HG03378 (cell line): ENCODE data around the gene PYY.

Source experiments
- ATAC-seq: cut with Tn5 transposase; IDR thresholded peaks from one replicate; pipeline ENCODE4 v1.9.1; 2021; ENCODE audit warnings: mild to moderate bottlenecking, moderate library complexity; ENCODE audit not compliant: unreplicated experiment

Gene PYY

DNA sequence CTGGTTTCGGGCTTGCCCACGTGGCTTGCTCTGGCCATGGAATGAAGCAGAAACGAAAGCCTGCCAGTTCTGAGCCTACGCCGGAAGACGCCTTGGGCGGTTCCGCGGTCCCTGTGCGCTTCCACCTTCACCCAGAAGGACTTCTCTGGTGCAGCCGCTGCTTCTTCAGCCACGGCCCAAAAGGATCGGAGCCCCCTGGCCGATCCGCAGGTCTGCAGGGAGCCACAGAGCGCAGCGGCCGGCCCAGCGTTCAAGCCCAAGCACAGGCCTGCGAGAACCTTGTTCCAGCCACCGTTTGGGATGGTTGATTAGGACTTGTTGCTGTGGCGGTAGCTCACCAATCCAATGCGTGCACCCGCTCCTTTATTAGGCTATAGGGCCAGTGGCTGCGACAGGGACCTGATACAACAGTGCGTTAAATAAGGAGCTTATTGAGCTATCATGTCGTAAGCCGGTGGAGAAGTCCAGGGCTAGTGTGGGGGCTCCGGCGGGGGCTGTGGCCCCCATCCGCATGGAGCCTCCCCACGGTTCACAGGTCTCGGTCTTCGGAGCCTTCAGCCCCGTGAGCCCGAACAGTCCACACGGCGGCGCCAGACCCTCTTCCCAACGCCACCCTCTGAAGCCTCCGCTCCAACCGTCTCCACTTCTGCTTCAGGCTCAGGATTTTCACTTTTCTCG, 36.3 kb downstream of the PYY start:
- no peak for ATAC-seq

DNA sequence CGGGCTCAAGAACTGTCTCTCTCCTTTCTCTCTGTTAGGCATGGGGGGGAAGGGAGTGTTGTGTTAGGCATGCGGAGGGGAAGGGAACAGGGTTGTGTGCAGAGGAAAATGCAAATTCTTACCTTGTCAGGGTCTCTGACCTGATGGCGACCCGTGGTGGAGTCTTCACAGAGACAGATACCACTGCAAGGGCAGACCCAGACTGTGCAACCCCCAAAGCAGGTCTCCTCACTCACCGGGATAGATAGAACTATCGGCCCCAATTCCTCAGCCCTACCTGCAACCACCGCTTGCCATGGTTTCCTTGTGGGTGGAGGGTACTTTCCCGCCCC, 36.8 kb downstream of the PYY start:
- no peak for ATAC-seq

DNA sequence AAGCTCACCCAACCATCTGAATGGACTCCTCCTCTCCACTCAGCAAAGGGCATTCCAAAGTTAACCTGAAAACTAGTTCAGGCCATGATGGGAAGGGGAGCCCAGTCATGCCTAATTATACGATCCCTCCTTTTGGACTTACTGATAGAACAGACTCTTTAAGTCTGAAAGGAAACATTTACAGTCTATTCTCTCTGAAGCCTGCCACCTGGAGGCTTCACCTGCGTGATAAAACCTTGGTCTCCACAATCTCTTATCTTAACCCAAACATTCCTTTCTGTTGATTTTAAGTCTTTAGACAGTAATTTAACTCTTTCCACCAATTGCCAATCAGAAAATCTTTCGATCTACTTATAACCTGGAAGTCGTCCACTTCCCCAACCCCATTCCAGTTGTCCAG, 37.4 kb downstream of the PYY start:
- ATAC-seq: no peak

DNA sequence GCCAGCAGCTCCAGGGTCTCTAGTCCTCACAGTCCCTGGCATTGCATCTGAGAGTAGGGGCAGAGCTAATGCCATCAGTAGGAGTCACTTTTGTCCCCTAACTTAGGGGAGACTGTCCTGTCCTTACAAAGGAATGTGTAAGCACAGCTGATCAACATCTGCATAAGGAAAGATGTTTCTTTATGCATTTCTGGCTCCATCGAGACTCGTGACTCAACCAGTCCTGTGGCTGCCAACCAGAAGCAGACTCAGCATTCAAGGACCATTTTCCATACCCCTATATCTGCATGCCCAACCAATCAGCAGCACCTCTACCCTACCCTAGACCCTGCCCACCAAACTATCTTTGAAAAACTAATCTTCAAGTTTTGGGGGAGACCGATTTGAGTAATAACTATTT, 38.2 kb downstream of the PYY start:
- no peak for ATAC-seq

DNA sequence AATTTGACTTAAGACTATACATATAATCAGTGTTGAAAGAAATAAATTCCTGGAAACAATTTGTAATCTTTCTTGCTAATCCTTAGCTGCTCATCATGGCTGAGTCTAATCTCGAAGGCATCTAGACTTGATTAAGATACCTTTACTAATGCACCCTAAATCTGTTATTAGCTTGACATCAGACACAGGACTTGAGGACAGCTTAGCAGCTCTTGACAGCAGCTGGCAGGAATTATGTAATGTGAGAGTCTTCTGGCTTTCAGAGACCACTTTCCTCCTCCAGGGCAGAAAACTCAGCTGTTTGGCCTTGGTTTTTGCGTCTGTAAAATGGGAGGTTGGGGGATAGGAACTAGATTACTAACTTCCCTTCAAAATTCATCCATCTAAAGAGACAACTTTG, 39.3 kb downstream of the PYY start:
- ATAC-seq: no peak

DNA sequence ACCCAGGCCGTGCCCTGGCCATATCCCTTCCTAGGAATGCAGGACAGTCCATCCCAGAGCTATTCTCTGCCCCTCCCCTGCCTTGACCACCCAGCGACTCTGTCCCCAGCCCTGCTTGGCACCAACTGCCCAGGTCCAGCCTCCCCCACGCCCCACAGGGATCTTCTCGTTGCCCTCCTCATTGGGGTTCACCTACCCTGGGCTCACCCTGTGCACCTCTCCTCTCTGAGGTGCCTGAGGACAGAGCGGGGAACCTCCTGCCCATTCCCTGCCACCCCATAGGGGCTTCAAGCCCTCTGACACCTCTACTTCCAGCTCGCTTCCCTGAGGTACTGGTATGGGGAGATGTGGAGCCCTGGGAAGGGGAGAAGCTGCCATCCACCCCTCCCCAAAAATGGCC, 40.2 kb downstream of the PYY start:
- ATAC-seq: no peak

DNA sequence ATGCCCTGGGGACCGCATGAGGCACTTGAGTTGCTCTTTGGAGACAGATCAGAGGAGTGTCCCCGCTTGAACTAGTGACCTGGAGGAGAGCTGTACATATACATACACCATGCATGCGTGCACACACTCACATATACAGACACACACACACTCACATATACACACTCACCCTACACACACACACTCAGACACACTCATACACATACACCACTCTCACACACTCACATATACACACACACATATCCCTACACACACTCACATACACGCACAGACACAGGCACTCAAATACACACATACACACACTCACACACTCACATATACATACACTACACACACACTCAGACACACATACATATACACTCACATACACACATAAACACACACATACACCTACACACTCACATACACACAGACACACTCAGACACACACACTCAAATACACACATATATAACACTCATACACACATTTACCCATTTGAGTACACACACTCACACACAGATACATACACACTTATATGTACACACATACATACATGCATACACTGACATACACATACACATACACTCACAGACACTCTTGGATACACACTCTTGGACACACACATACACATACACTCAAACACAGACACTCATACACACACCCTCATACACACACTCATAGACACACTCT, 41.0 kb downstream of the PYY start:
- no peak for ATAC-seq

DNA sequence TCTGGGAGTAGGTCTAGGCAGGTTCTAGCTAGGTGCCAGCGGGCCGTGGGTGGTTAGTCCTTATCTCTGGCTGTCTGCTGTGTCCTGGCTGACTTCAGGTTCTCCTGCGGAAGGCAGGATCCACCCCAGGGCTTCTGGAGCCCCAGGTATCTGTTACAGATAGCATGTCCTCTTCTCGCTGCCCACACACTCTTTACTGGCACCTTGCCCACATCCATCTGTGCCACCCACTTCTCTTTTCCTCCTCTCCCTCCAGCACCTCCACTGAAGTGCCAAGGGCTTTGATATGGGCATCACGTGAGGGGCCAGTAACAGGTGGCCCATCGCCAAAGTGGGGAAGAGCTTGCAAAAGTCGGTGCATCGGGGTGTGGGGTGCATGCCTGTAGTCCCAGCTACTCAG, 41.8 kb downstream of the PYY start:
- no peak for ATAC-seq

DNA sequence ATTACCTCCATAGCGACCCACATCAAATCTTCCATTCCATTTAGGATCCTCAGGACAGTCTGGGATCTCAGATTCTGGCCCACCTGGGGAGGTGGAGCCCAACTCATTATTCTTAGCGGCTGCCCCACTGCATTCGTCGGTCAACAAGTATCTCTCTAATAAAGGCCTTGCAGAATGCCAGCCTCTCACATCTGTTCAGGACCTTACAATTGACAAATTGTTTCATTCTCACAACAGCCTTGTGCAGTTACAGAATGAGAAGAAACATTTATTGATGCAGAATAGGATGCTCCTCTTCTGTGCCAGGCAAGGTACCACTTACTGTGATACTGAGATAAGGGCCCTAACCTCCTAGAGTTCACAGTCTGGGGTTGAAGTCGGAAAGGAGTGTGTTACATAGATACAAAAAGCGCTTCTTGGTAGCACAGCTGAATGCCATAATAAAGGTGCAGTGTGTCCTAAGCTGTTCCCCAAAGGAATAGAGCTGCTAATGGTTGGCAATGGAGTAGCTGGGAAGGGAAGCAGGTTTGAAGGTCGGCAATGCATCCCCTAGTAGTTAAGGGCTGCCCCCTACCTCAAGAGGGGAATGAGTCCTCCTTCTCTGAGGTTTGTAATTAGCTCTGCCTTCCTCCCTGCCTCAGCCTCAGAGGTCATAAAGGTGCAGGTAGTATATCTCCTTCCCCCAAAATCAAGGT, 44.1 kb downstream of the PYY start:
- no peak for ATAC-seq

DNA sequence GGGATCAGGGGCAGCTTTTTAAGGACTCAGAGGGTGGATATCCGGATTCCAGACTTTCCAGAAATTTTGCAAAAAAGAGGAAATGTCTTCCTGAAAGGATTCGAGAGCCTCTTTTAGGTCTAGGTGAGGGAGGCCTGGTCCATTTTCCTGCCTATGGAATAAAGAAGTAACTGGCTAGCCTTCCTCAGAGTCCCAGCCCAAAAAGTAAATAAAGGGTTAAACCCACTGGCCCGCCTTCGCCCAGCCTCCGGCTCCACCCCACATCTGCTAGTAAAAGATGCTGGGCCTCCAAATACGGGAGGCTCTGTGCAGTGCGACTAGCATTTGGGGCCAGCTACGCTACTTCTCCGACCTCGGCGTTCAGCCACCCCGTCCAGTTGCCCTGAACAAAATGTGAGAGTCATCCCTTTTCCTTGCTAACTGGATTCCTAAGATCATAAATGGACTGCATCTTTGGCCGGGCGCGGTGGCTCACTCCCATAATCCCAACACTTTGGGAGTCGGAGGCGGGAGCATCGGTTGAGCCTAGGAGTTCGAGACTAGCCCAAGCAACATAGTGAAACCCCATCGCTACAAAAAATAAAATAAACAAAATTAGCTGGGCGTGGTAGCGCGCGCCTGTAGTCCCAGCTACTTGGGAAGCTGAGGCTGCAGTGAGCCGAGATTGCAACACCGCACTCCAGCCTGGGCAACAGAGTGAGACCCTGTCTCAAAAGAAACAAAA, 45.6 kb downstream of the PYY start:
- no peak for ATAC-seq

DNA sequence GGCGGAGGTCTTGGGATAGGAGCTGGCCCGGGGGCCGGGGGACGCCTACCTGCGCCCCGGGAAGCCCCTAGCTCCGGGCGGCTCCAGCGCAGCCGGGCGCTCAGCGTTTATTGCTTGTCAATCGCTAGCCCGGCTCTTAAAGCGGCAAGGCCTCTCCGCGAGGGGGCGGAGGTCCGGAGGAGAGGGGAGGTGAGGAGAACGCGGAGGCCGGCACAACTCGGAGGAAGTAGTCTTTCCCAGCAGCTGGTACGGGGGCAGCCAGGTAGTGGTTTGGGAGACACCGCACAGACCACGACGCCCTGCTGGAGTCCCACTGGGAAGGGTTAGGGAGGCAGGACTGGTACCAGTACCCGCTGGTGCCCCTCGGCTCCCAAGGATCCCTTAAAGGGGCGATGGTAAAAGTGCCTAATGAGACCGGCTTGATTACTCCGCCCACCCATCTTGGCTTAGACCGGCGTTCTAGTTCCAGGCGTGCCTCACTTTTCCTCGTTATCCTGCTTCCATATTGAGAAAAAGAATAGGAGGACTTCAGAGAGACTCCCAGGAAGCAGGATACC, 46.2 kb downstream of the PYY start, which contains the start of gene MPP2:
Gene MPP2 (minus strand): TSS at position 112 of the 557 bp plus-strand sequence. CDS start 3,076 bp downstream, outside the sequence.
- ATAC-seq: no peak

DNA sequence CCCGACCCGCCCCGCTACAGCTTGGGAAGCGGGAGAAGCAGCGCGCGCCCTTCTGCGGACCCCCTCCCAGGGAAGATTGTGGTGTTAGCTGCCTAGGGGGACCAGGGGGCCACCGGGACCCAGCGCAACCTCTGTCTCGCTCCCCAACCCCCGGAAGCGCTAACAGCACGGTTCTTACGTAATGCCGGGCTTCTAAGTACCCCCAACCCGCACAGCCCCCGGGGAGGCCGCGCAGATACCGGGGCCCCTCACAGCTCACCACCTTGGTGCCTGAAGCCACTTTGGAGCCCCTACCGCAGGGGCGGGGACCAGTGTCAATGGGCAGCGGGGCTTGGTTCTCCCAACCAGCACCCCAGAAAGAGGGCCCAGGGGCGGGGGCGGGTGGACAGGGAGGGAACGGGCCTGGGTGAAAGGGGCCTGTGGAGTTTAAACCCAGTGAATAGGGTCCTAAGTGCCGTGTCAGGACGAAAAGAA, 46.8 kb downstream of the PYY start:
- no peak for ATAC-seq

DNA sequence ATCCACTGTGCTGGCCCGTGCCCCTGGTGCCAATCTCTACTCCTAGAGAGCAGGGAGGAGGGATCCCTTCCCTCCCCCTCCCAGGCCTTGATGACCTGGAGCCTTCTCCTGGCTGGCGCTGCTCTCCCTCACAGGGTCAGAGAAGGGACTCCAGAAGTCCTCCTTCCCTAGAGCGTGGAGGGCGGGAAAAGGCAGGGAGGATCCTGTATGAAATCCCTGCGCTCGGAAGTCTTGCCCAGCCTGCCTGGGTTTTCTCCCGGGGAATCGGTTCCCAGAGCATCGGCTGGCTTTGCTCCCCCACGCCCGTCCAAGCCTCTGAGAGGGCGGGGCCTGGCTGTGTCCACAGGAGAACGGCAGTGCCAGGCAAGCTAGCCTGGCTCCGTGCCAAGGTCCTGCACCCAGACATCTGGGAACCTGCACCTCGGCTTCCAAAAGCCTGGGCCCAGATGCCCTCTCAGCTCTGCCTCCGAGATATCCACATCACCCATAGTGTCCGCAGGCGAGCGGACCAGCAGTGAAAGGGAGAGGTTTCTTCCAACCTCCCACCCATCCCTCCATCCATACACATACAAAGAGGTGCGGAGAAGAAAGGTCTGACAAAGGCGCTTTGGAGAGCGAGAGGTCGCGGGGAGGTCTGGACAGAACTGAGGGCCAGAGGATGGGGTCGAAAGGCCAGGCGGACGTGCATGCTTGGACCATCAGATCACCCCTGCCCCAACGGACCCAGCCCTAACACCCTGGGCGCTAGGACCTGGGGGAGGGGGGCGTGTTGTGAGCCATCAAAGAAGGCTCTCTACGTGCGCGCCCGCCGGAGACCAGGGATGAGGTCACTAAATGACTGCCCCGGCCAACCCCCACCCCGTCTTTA, 47.5 kb downstream of the PYY start:
- no peak for ATAC-seq

DNA sequence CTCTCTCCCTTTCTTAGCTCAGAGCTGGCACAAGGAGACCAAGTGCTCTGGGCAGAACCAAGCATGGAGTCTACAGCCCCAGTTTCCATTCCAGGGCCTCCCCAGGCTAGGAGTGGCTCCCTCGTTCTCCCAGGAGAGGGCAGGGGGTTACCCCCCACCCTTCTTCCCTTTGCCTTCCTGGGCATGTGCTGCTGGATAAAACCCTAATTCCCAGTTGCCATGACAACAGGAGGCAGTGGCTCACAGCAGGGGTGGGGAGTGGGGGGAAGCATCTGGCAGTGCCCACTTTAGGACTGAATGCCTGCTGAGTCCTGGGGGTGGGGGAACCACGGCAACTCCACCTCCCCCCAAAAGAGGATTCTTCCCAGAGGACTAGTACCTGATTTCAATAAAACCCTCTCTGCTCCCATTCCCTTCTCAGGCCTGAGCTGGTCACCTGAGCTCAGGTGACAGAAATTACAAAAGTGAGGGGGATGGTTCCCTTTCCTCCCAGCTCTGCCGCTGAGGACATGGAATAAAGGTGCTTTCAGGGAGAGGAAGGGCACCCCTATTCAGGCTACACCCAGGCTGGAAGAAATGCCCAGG, 48.2 kb downstream of the PYY start:
- ATAC-seq: no peak
